ENCODE data around the gene SUCLA2.
"Not testable (repeated sequence)": the region's sequence is repeated elsewhere in the genome, so short reads cannot be mapped to it uniquely, and the experiment has no call there.

SUCLA2 gene

DNA sequence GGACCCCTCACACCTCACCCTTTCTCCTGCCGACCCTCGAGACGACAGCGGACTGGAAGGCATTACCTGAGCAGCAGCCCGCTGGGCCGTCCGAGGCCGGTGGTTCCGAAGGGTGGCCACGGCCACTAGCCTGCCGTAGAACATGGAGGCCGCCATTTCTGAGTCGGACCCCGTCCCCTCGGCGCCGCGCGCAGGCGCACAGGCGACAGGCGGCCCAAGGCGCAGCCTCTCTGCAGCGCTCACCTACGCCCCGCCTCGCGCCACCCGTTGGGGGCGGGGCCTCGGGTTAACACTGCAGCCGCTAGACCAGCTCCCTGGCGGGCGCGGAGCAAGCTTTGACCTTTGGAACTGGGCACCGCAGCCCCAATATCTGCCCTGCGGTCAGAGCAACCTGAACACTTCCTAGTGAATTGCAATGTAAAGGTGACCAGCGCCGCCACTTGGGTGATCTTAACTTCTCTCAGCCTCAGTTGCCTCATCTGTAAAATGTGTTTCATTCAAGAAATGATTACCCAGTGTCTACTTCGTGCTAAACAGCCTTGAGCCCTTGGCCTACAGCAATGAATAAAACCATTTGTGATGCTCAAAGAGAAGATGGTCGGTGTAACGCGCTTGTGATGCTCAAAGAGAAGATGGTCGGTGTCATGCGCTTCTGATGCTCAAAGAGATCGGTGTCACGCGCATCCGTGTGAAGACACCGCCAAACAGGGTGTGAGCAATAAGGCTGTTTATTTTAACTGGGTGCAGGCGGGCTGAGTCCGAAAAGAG lies at the start of gene SUCLA2:
TSS of gene SUCLA2 (minus strand) at position 160 of the 768 bp plus-strand sequence. CDS start at position 156, 4 bp downstream.
- DNase-seq: peak; percentile 91

GRCh38 chr13:48050550-48050949 lies 49.5 kb upstream of the SUCLA2 start:
- no peak for DNase-seq

DNA sequence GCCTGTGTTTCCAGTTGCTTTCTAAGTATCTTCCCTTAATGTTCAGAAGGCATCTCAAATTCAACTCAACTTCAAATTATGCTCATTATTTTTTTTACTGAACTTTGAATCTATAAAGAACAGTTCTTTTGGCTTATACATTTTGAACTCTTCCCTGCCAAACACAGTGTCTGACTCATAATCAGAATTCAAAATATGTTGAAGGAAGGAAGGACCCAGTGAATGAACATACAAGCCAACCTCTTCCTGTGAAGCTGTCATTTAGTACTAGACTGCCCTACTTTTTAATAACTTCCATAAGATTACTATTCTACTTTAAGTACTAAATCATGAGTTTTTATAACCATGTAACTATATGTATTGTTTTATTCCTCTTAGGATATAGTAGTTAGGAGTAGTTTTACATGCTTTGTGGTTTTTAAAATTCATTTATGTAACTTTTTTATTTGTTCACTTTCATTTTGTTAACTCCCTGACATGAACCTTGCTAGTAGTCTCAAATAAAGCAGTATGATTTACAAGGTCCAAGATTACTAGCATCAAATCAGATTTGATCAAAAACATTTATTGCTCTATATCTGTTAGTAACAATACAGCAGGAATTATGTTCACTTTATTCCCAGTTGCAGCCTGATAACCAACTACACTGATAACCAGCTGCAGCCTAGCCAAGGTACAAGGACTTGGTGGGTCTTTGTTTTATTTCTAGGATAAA lies 42.9 kb upstream of the SUCLA2 start:
- no peak for DNase-seq

GRCh38 chr13:48042894-48043293 lies 41.8 kb upstream of the SUCLA2 start:
- no peak for DNase-seq

GRCh38 chr13:48040896-48041295 lies 39.8 kb upstream of the SUCLA2 start:
- no peak for DNase-seq

DNA sequence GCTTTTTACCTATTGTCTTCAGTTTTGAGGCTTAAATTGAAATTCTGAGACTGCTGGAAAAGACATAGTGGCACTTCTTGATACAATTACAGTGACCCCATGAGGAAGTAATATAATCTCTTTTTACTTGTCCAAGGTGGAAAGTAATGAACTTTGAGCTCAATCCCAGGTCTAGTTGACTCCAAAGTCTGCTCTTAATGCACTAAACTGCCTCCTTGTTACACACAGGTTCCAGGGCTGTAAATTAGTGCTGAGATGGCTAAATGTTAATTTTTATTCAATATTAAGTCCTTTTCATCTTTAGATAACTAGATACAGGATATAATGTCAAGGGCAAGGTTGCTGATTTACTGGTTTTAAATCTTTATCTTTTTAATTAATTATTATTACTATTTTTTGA lies 39.0 kb upstream of the SUCLA2 start:
- DNase-seq: no peak

GRCh38 chr13:48038761-48039160 lies 37.7 kb upstream of the SUCLA2 start:
- no peak for DNase-seq

GRCh38 chr13:48037346-48038173 lies 36.5 kb upstream of the SUCLA2 start, which contains the start of gene NUDT15:
TSS of gene NUDT15 (plus strand) at chr13:48037726. CDS start at chr13:48037747, 21 bp downstream.
- DNase-seq: peak; percentile 93

GRCh38 chr13:48029859-48030258 lies 28.8 kb upstream of the SUCLA2 start:
- DNase-seq: no peak

DNA sequence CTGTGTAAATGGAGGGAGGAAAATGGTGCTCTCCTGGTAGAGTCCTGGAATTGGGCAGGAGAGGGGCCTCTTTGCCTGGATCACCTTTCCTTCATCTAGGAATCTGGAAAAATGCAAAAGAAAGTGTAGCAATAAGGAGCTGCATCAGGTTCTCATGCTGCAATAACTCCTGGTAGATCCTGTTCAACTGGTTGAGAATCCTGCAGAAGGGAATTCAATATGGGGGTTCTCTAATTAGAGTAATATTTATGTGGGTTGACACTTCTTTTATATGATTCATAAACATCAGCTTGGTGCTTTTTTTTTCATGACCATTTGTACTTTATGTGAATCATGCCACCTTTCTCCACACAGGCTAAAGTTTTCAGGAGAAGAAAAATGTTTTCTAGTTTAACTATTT lies 27.0 kb upstream of the SUCLA2 start:
- DNase-seq: no peak

DNA sequence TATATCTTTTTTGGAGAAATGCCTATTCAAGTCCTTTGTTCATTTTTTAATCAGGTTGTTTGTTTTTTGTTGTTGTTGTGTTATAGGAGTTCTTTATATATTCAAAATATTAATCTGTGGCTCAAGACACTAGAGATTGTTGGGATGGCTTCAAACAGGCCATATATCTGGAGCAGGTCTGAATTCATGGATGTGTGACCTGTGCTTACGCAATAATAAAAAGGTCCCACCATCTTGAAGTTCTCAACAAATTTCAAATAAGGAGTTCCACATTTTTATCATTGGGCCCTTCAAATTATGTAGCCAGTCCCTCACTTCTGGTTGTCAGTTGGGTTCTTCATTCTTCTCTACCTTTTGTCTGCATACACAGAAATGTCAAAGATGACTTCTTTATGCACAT lies 18.7 kb upstream of the SUCLA2 start:
- no peak for DNase-seq

DNA sequence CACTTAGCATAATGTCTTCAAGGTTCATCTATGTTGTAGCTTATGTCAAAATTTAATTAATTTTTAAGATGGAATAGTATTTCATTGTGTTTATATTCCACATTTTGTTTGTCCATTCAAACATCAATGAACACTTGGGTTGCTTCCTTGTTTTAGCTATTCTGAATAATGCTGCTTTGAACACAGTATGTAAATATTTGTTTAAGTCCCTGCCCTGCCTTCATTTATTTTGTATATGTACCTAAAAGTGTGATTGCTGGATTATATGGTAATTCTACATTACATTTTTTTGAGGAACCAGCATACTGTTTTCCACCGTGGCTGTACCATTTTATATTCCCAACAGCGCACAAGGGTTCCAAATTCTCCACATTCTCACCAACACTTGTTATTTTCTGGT lies 17.6 kb upstream of the SUCLA2 start:
- DNase-seq: no peak

- no peak for DNase-seq
These were observed 13.3 kb upstream of the SUCLA2 start for GRCh38 chr13:48014359-48014758.

- DNase-seq: no peak
These were observed 11.6 kb upstream of the SUCLA2 start for GRCh38 chr13:48012668-48013067.

- no peak for DNase-seq
These were observed 9.6 kb upstream of the SUCLA2 start for GRCh38 chr13:48010698-48011097.

GRCh38 chr13:48009284-48009683 lies 8.2 kb upstream of the SUCLA2 start:
- DNase-seq: no peak

GRCh38 chr13:48006396-48006795 lies 5.3 kb upstream of the SUCLA2 start:
- no peak for DNase-seq

DNA sequence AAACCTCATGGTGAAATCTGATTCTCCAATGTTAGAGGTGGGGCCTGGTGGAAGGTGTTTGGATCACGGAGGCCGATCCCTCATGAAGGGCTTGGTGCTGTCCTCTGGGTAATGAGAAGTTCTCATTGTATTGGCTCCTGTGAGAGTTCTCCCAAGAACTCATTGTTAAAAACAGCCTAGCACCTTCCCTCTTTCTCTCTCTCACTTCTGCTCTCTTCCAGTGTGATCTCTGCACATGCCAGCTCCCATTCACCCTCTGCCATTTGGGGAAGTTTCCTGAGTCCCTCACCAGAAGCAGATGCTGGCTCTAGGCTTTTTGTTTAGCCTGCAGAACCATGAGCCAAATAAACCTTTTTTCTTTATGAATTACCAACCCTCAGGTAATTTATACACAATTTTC lies 3.1 kb upstream of the SUCLA2 start:
- no peak for DNase-seq

DNA sequence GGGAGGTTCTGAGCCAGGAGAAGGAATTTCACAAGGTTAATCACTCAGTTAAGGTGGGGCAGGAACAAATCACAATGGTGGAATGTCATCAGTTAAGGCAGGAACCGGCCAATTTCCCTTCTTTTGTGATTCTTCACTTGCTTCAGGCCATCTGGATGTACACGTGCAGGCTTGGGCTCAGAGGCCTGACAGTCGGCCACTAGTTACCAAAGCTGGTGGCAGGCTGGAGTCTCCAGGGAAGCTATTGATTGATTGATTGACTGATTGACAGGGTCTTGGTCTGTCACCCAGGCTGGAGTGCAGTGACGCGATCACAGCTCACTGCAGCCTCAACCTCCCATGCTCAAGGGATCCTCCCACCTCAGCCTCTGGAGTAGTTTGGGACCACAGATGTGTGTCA lies 926 bp upstream of the SUCLA2 start:
- not testable (repeated sequence) for DNase-seq

DNA sequence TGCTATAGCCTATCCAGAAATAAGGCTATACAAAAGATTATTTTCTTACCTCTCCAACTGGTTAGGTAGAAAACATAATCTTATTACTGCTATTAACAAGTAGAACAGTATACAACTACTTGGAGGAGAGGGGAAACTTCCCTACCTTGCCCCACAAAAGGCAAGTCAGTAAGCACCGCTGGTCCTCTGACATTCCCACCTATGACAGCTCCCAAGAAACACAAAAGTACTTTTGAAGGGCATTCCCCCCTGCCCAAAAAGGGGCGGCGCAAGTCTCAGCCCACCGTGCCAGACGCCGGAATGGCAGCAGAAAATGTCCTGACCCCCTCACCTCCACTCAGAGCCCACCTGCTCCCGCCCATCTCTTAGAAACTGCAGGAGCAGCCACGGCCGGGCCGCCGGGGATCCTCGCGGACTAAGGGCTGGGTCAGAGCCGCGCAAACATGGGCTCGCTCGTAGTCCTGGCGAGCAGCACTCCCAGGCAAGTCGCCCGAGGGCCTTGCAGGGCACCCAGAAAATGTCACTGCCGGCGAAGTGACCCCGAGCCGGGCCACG lies 437 bp downstream of the SUCLA2 start:
- DNase-seq: no peak

- no peak for DNase-seq
These were observed 1.1 kb downstream of the SUCLA2 start for GRCh38 chr13:47999973-48000372.

- no peak for DNase-seq
These were observed 3.7 kb downstream of the SUCLA2 start for GRCh38 chr13:47997384-47997783.

GRCh38 chr13:47991859-47992258 lies 9.2 kb downstream of the SUCLA2 start:
- DNase-seq: no peak
